ENCODE data around the gene NELFB. TPM values are rescaled to one million over a fixed set of nuclear protein-coding genes. Genes with fewer than 3 reads are reported as not detected.
A peak's percentile ranks its signal among the peaks of the same experiment; 100 is the strongest.

NELFB gene
- total and polyA plus RNA-seq, 2 of the 4 experiments (the other 2 are of a cell fraction): 36.9 to 66.0 TPM

DNA sequence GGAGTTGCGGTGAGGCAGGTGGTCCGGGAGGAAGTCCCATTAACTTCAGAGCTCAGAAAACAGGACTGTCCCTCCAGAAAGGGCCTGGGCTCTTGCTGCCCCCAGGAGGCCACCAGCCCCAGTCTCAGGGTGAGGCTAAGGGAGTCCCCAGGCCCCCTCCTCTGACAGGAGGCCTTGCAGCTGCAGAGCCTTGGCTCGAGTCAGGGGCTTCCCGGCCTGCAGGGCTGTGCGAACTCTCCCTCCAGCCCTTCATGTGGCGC lies 7.3 kb upstream of the NELFB start:
- H2AK5ac ChIP-seq (ENCODE audit: low read depth, low read length): no peak overlapping the region
- H3K14ac ChIP-seq (replicated peaks; ENCODE audit: low read depth, low read length): no peak overlapping the region
- H3K9me3 ChIP-seq (ENCODE audit: control insufficient read depth, insufficient read depth, low read length): no peaks in the 10 kb centered on the region
- in situ Hi-C loops (cut with MboI; ENCODE audit: low sequenced_read_pairs): no loop called here
- H2BK15ac ChIP-seq (ENCODE audit: low read depth, low read length): no peak overlapping the region
- H4K8ac ChIP-seq (ENCODE audit: low read depth in 2 of 2, low read length in 2 of 2): no peak overlapping the region
- no peak overlapping the region for H4K91ac ChIP-seq (ENCODE audit: insufficient read depth, low read depth, low read length)
- no peak overlapping the region for H2BK5ac ChIP-seq (ENCODE audit: low read depth, low read length, poor library complexity, severe bottlenecking)
- no peak overlapping the region for H2AFZ ChIP-seq (replicated peaks; ENCODE audit: low read length, poor library complexity)
- WGBS, 2 experiments (ENCODE audit: extremely low coverage in 2 of 2, insufficient read length in 1 of 2): no CpG with 5 or more reads among the region's 6 CpGs
- ChIA-PET CTCF (no interaction called here), POLR2A (ENCODE audit: unreplicated experiment) (no interaction called here)
- H3K4me2 ChIP-seq (ENCODE audit: low read depth, low read length): no peak overlapping the region
- no peak overlapping the region for H3K4me3 ChIP-seq (ENCODE audit: insufficient read depth, low read depth, low read length)
- H3K23ac ChIP-seq (ENCODE audit: low read depth, low read length): no peak overlapping the region
- dilution Hi-C loops (cut with HindIII; ENCODE audit: low sequenced_read_pairs, unreplicated experiment): no loop called here
- H3K4ac ChIP-seq (ENCODE audit: low read depth, low read length): no peak overlapping the region
- H3K27me3 ChIP-seq (ENCODE audit: control insufficient read depth, insufficient read depth, low read length): no peaks in the 10 kb centered on the region
- intact Hi-C loops (cut with micrococcal nuclease): no loop called here
- H2BK20ac ChIP-seq (ENCODE audit: low read depth, low read length): no peak overlapping the region
- no TSS peak for BruUV-seq (replicated peaks)
- ATAC-seq (ENCODE audit: low read depth) (no peak), DNase-seq (no peak)
- no peak overlapping the region for H4K5ac ChIP-seq (ENCODE audit: low read depth, low read length)
- no peak overlapping the region for H2BK120ac ChIP-seq (ENCODE audit: low read depth, low read length)
- peaks cover 19% of the 10 kb centered on the region for H4K20me1 ChIP-seq (ENCODE audit: insufficient read depth, low read length)
- H3K9ac ChIP-seq (ENCODE audit: low read depth, low read length): no peak overlapping the region
- H2AK9ac ChIP-seq (replicated peaks; ENCODE audit: low read depth, low read length, poor library complexity): peak overlapping the region; percentile 58
- H3K79me1 ChIP-seq (ENCODE audit: low read depth in 1 of 2, low read length in 2 of 2): peaks cover 3 to 17% of the 10 kb centered on the region in 2 experiments; a peak in 3 of 4 replicates
- H3K56ac ChIP-seq (ENCODE audit: extremely low read depth, insufficient read depth, low read length): no peak overlapping the region
- H3K4me1 ChIP-seq (ENCODE audit: control insufficient read depth, insufficient read depth, low read length): peaks cover 5% of the 10 kb centered on the region; the same call in 1 of the 2 replicates
- TF ChIP-seq USF2 (IDR thresholded peaks at IDR 0.05; ENCODE audit: low read depth, low read length) (no peak), FOS (IDR thresholded peaks at IDR 0.05; ENCODE audit: low read depth, low read length) (no peak), SMC3 (IDR thresholded peaks at IDR 0.05; ENCODE audit: low read depth, low read length) (no peak), RFX5 (IDR thresholded peaks at IDR 0.05; ENCODE audit: low read depth, low read length) (no peak), MAFK (IDR thresholded peaks at IDR 0.05; ENCODE audit: low read depth, low read length) (no peak), RAD21 (IDR thresholded peaks at IDR 0.05; ENCODE audit: low read length) (no peak), RCOR1 (IDR thresholded peaks at IDR 0.05; ENCODE audit: insufficient replicate concordance, low read length) (no peak), POLR2A (IDR thresholded peaks at IDR 0.05; ENCODE audit: low read depth, low read length) (no peak), MAZ (IDR thresholded peaks at IDR 0.05; ENCODE audit: borderline replicate concordance, low read depth, low read length) (no peak), NFE2L2 (IDR thresholded peaks at IDR 0.05; ENCODE audit: low read depth, low read length) (no peak), BHLHE40 (IDR thresholded peaks at IDR 0.05; ENCODE audit: low read depth, low read length) (no peak), CEBPB (IDR thresholded peaks at IDR 0.05; ENCODE audit: low read depth, low read length) (no peak), ELK1 (IDR thresholded peaks at IDR 0.05; ENCODE audit: borderline replicate concordance, low read depth, low read length) (no peak), MXI1 (IDR thresholded peaks at IDR 0.05; ENCODE audit: borderline replicate concordance, low read depth, low read length) (no peak), CHD1 (IDR thresholded peaks at IDR 0.05; ENCODE audit: low read depth, low read length) (no peak)
- TF ChIP-seq, protein P1, sequence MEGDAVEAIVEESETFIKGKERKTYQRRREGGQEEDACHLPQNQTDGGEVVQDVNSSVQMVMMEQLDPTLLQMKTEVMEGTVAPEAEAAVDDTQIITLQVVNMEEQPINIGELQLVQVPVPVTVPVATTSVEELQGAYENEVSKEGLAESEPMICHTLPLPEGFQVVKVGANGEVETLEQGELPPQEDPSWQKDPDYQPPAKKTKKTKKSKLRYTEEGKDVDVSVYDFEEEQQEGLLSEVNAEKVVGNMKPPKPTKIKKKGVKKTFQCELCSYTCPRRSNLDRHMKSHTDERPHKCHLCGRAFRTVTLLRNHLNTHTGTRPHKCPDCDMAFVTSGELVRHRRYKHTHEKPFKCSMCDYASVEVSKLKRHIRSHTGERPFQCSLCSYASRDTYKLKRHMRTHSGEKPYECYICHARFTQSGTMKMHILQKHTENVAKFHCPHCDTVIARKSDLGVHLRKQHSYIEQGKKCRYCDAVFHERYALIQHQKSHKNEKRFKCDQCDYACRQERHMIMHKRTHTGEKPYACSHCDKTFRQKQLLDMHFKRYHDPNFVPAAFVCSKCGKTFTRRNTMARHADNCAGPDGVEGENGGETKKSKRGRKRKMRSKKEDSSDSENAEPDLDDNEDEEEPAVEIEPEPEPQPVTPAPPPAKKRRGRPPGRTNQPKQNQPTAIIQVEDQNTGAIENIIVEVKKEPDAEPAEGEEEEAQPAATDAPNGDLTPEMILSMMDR (conservative IDR thresholded peaks at IDR 0.05; ENCODE audit: low read depth, low read length): no peak
- H3K36me3 ChIP-seq (ENCODE audit: control insufficient read depth, insufficient read depth, low read length): peaks cover 9% of the 10 kb centered on the region
- H3K27ac ChIP-seq (ENCODE audit: insufficient read depth, low read length): no peak overlapping the region
- peaks cover 4% of the 10 kb centered on the region for H3K9me1 ChIP-seq (ENCODE audit: insufficient read depth, low read length)
- no peak overlapping the region for H3K18ac ChIP-seq (ENCODE audit: low read depth, low read length)

All from IMR-90 (cell line).